GM12891 (cell line): Measurements from ENCODE around the gene FXR2.

ENCODE experiments used
- DNase-seq: peaks from one replicate; pipeline ENCODE4 v3.0.0; 2011; ENCODE audit warnings: low spot score; ENCODE audit not compliant: insufficient read length
- FAIRE-seq: peaks from 2 replicates; lab custom pipeline; 2011; peaks lifted over from hg19 to GRCh38; lab: Jason Lieb, UNC
- PAX5 ChIP-seq: IDR thresholded peaks from 2 replicates; pipeline ENCODE4 v1.6.1; 2011; ENCODE audit warnings: low read length, moderate library complexity, mild to moderate bottlenecking; ENCODE audit not compliant: insufficient read depth, severe bottlenecking
- POLR2A ChIP-seq: IDR thresholded peaks from 2 replicates; pipeline ENCODE4 v1.6.1; 2011; ENCODE audit warnings: low read depth, low read length, control low read depth
- POLR2AphosphoS5 ChIP-seq: IDR thresholded peaks from 2 replicates; pipeline ENCODE4 v1.6.1; 2011; ENCODE audit warnings: low read depth, low read length, control low read depth
- POU2F2 ChIP-seq: IDR thresholded peaks from 2 replicates; pipeline ENCODE4 v1.6.1; 2011; ENCODE audit warnings: low read depth, mild to moderate bottlenecking, control low read depth, low read length, moderate library complexity
- SPI1 ChIP-seq: IDR thresholded peaks from 2 replicates; pipeline ENCODE4 v1.6.1; 2011; ENCODE audit warnings: low read depth, low read length, control low read depth
- TAF1 ChIP-seq: IDR thresholded peaks from 2 replicates; pipeline ENCODE4 v1.6.1; 2011; ENCODE audit warnings: low read depth, low read length, control low read depth

The FXR2 gene

GRCh38 chr17:7560172-7561027 is 54.3 kb downstream of the FXR2 start:
- DNase-seq (peak; percentile 61), FAIRE-seq (no peak)
- TF ChIP-seq POU2F2 (no peak), POLR2AphosphoS5 (no peak), SPI1 (no peak), PAX5 (no peak), TAF1 (no peak), POLR2A (no peak)

- TF ChIP-seq SPI1 = no peak
- no peak for TF ChIP-seq POLR2AphosphoS5
- no peak for TF ChIP-seq POU2F2
- no peak for TF ChIP-seq POLR2A
- no peak for TF ChIP-seq TAF1
- TF ChIP-seq PAX5 = no peak
- FAIRE-seq = no peak
- DNase-seq = no peak
Measured at GRCh38 chr17:7559320-7560171, 55.2 kb downstream of the FXR2 start.

GRCh38 chr17:7558544-7559319 is 56.0 kb downstream of the FXR2 start, which contains the start of gene TNFSF13:
Gene TNFSF13, plus strand, starts transcription at chr17:7558750. Its CDS starts 290 bp downstream, at chr17:7559040.
- FAIRE-seq = no peak
- TF ChIP-seq TAF1 (no peak), SPI1 (no peak), POU2F2 (no peak), PAX5 (no peak), POLR2AphosphoS5 (no peak), POLR2A (no peak)

GRCh38 chr17:7557775-7558543 is 56.7 kb downstream of the FXR2 start:
- DNase-seq = no peak
- peak; percentile 94 for FAIRE-seq
- TF ChIP-seq SPI1 = peak; percentile 47; the same call in 1 of the 2 replicates
- TF ChIP-seq PAX5 = no peak
- 0 out of 2 replicates have a peak, but pooled peaks have one; percentile 42 for TF ChIP-seq POLR2A
- peak; percentile 53; the same call in 1 of the 2 replicates for TF ChIP-seq POU2F2
- peak; percentile 31; the same call in 1 of the 2 replicates for TF ChIP-seq POLR2AphosphoS5
- TF ChIP-seq TAF1 = 0 out of 2 replicates have a peak, but pooled peaks have one; percentile 29

More at GRCh38 chr17:7558544-7559319, 56.0 kb downstream of the FXR2 start, which contains the start of gene TNFSF13:
- no peak for DNase-seq

GRCh38 chr17:7557147-7557764 is 57.4 kb downstream of the FXR2 start:
- DNase-seq (no peak), FAIRE-seq (no peak)

GRCh38 chr17:7556627-7557026 is 58.1 kb downstream of the FXR2 start:
- TF ChIP-seq SPI1 (no peak), POLR2AphosphoS5 (no peak), TAF1 (no peak), POU2F2 (no peak), PAX5 (no peak), POLR2A (no peak)
- no peak for DNase-seq
- FAIRE-seq = no peak

More at GRCh38 chr17:7557147-7557764, 57.4 kb downstream of the FXR2 start:
- TF ChIP-seq POU2F2 (no peak), POLR2AphosphoS5 (no peak), TAF1 (no peak), SPI1 (no peak), POLR2A (no peak)

GRCh38 chr17:7555320-7555948 is 59.3 kb downstream of the FXR2 start:
- DNase-seq = no peak
- FAIRE-seq = no peak
- TF ChIP-seq SPI1 = no peak
- TF ChIP-seq POLR2A = no peak
- TF ChIP-seq PAX5 = no peak
- no peak for TF ChIP-seq POLR2AphosphoS5
- TF ChIP-seq POU2F2 = no peak
- TF ChIP-seq TAF1 = no peak
